Ishikawa (cell line): ENCODE results near the gene STK36.

ENCODE experiments used
- CEBPB ChIP-seq: IDR thresholded peaks from 2 replicates; pipeline ENCODE4 v1.6.1; 2012
- CREB1 ChIP-seq: IDR thresholded peaks from 2 replicates; pipeline ENCODE4 v1.6.1; 2012; ENCODE audit warnings: low read depth
- EGR1 ChIP-seq: IDR thresholded peaks from 2 replicates; pipeline ENCODE4 v1.6.1; 2012
- EP300 ChIP-seq: IDR thresholded peaks from 2 replicates; pipeline ENCODE4 v1.6.1; 2012; ENCODE audit warnings: borderline replicate concordance
- FOXM1 ChIP-seq: IDR thresholded peaks from 2 replicates; pipeline ENCODE4 v1.6.1; 2012; ENCODE audit warnings: low read depth, borderline replicate concordance
- NFIC ChIP-seq: IDR thresholded peaks from 2 replicates; pipeline ENCODE4 v1.6.1; 2012
- RAD21 ChIP-seq: IDR thresholded peaks from 2 replicates; pipeline ENCODE4 v1.6.1; 2012; ENCODE audit warnings: low read depth
- TAF1 ChIP-seq: IDR thresholded peaks from 2 replicates; pipeline ENCODE4 v1.6.1; 2012; ENCODE audit warnings: low read depth, mild to moderate bottlenecking
- TCF12 ChIP-seq: IDR thresholded peaks from 2 replicates; pipeline ENCODE4 v1.6.1; 2012; ENCODE audit warnings: low read depth
- TEAD4 ChIP-seq: IDR thresholded peaks from 2 replicates; pipeline ENCODE4 v1.6.1; 2012
- YY1 ChIP-seq: IDR thresholded peaks from 2 replicates; pipeline ENCODE4 v1.6.1; 2012; ENCODE audit warnings: low read depth
- ZBTB7A ChIP-seq: IDR thresholded peaks from 2 replicates; pipeline ENCODE4 v1.6.1; 2012; ENCODE audit warnings: low read depth
- TF ChIP-seq, protein P1 (sequence below): IDR thresholded peaks from 2 replicates; pipeline ENCODE4 v1.6.1; 2012
- TF ChIP-seq, protein P2 (sequence below): IDR thresholded peaks from 2 replicates; pipeline ENCODE4 v1.6.1; 2012
- TF ChIP-seq, protein P3 (sequence below): IDR thresholded peaks from 2 replicates; pipeline ENCODE4 v1.6.1; 2012; ENCODE audit warnings: low read depth, mild to moderate bottlenecking

Gene STK36

DNA sequence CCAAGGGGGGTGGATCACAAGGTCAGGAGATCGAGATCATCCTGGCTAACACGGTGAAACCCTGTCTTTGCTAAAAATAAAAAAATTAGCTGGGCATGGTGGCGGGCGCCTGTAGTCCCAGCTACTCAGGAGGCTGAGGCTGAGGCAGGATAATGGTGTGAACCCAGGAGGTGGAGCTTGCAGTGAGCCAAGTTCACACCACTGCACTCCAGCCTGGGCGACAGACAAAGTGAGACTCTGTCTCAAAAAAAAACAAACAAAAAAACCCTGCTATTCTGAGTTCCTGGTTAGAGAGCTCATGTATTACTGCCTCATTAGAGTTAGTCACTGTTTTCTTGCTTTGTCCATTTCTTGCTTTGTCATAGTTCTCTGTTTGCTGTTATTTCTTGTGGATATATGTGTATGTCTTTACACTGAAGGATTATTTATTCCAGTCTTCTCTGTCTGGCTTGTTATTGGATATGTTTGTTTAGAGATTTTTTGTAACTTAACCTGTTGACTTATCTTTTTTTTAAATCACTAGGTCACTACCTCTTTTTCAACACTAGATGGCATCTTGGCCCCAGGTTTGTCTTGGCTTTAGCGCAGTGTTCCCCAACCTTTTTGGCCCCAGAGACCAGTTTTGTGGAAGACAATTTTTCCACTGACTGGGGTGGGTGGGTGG is 55.7 kb downstream of the STK36 start:
- peak; percentile 58; the same call in 1 of the 2 replicates for TF ChIP-seq RAD21
- no peak for TF ChIP-seq CEBPB

DNA sequence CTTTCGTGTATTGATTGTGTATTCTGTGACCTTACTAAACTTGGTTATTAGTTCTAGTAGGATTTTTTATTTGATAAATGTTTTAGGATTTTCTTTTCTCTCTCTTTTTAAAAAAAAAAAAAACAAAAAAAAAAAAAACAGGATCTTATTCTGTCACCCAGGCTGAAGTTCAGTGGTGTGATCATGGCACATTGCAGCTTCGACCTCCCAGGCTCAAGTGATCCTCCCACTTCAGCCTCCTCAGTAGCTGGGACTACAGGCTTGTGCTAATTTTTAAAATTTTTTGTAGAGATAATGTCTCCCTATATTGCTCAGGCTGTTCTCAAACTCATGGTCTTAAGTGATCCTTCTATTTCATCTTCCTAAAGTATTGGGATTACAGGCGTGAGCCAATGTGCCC is 57.8 kb downstream of the STK36 start:
- TF ChIP-seq EP300 = no peak
- TF ChIP-seq TCF12 = no peak
- TF ChIP-seq YY1 = no peak
- no peak for TF ChIP-seq CEBPB
- no peak for TF ChIP-seq EGR1
- no peak for TF ChIP-seq FOXM1
- TF ChIP-seq ZBTB7A = no peak
- TF ChIP-seq, protein P1, sequence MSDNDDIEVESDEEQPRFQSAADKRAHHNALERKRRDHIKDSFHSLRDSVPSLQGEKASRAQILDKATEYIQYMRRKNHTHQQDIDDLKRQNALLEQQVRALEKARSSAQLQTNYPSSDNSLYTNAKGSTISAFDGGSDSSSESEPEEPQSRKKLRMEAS = no peak
- TF ChIP-seq RAD21 = no peak
- TF ChIP-seq TEAD4 = no peak
- no peak for TF ChIP-seq NFIC
- no peak for TF ChIP-seq CREB1
- TF ChIP-seq, protein P2, sequence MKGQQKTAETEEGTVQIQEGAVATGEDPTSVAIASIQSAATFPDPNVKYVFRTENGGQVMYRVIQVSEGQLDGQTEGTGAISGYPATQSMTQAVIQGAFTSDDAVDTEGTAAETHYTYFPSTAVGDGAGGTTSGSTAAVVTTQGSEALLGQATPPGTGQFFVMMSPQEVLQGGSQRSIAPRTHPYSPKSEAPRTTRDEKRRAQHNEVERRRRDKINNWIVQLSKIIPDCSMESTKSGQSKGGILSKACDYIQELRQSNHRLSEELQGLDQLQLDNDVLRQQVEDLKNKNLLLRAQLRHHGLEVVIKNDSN = no peak
- no peak for TF ChIP-seq TAF1
- TF ChIP-seq, protein P3, sequence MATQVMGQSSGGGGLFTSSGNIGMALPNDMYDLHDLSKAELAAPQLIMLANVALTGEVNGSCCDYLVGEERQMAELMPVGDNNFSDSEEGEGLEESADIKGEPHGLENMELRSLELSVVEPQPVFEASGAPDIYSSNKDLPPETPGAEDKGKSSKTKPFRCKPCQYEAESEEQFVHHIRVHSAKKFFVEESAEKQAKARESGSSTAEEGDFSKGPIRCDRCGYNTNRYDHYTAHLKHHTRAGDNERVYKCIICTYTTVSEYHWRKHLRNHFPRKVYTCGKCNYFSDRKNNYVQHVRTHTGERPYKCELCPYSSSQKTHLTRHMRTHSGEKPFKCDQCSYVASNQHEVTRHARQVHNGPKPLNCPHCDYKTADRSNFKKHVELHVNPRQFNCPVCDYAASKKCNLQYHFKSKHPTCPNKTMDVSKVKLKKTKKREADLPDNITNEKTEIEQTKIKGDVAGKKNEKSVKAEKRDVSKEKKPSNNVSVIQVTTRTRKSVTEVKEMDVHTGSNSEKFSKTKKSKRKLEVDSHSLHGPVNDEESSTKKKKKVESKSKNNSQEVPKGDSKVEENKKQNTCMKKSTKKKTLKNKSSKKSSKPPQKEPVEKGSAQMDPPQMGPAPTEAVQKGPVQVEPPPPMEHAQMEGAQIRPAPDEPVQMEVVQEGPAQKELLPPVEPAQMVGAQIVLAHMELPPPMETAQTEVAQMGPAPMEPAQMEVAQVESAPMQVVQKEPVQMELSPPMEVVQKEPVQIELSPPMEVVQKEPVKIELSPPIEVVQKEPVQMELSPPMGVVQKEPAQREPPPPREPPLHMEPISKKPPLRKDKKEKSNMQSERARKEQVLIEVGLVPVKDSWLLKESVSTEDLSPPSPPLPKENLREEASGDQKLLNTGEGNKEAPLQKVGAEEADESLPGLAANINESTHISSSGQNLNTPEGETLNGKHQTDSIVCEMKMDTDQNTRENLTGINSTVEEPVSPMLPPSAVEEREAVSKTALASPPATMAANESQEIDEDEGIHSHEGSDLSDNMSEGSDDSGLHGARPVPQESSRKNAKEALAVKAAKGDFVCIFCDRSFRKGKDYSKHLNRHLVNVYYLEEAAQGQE = no peak

DNA sequence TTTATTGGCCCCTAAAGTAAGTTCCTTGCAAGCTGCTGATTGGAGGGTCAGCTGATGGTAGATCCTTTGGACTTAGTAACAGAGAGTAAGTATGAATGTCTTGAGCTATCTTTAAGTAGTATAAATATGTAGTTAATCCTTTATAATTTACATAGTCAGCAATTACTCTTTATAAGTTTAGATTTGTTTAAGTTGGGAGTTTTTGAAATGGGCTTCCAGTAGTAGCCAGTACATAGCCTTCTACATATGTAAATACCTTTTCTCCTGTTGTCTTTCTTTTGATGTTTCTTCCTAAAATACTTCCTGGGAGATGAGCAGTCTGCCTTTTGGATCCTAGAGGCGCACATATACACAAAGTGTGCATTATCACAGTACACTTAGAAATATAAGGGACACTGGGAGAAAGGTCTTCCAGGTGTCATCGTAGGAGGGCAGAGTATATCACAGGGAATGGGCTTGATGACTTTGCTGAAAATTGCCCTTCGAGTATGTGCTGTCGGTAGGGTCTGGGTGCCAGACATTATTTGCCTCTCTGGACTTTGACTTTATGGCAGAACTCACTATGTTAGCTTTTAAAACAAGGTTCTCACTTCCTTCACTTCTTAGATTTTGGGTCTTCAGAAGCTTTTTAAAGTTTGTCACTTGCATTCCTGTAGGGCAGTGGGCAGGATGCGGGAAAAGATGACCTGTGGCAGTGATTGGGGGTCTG is 60.3 kb downstream of the STK36 start:
- TF ChIP-seq CREB1 = no peak
- TF ChIP-seq EGR1 = no peak
- no peak for TF ChIP-seq ZBTB7A
- no peak for TF ChIP-seq YY1
- TF ChIP-seq CEBPB = no peak
- TF ChIP-seq, protein P2 = no peak
- no peak for TF ChIP-seq TEAD4
- TF ChIP-seq FOXM1 = no peak
- TF ChIP-seq, protein P1 = no peak
- no peak for TF ChIP-seq RAD21
- TF ChIP-seq TAF1 = no peak
- TF ChIP-seq TCF12 = no peak
- TF ChIP-seq NFIC = no peak
- no peak for TF ChIP-seq EP300
- TF ChIP-seq, protein P3 = no peak

DNA sequence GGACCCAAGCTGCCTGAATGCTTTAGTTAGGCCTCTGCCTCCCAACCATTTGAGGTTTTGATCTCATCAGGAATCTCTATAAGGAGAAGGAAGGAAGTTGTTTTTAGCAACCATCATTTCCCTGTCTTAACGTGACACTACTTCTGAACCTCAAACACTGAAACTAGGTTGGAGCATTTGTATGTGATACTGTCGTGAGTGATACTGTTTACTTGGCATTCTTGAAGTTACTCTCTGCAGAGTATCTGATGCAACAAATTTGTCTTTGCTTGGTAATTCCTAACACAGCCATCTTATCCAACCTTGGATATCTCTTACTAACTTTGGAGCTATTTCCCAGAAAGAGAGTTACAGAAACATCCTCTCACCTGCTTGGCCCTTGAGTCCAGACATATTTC is 60.9 kb downstream of the STK36 start:
- TF ChIP-seq CEBPB (no peak), FOXM1 (no peak), ZBTB7A (no peak), TEAD4 (no peak), YY1 (no peak), RAD21 (no peak), NFIC (no peak), EGR1 (no peak), TCF12 (no peak), TAF1 (no peak), CREB1 (no peak), EP300 (no peak)
- TF ChIP-seq, protein P3 = no peak
- TF ChIP-seq, protein P2 = no peak
- TF ChIP-seq, protein P1 = no peak
